Measurements from ENCODE around the gene IDH1.

- TF ChIP-seq EZH2 (IDR thresholded peaks at IDR 0.05; ENCODE audit: insufficient read depth, poor library complexity, severe bottlenecking) (no peak), EZH2phosphoT487 (IDR thresholded peaks at IDR 0.05; ENCODE audit: insufficient read depth, low read depth) (no peak)
These were observed 1.2 kb downstream of the IDH1 start for GRCh38 chr2:208253600-208254117.
